Astrocyte of the hippocampus (primary cell): Measurements from ENCODE around the gene ALG9.
A peak's percentile ranks its signal among the peaks of the same experiment; 100 is the strongest.

Source experiments
- DNase-seq: peaks from one replicate; pipeline ENCODE4 v3.0.0; 2011; ENCODE audit warnings: low read depth, low spot score

Gene ALG9

DNA sequence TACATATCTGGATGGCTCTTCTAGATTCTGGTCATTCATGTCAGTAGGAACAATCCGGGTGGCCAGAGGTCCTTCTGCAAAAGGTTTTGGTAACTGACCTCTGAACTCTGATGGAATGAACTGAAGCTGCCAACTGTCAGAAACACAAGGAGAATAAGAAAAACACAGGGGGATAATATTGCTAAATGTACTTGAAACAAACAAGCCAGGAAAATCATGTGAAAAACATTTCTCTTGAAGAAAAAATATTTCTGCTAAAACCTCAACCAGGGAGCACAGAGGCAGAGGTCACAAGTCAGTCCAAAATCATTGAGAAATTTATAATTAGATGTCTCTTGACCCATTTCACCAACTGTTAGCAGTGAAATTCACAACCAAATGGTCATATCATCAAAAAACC is 35.2 kb downstream of the ALG9 start:
- no peak for DNase-seq

DNA sequence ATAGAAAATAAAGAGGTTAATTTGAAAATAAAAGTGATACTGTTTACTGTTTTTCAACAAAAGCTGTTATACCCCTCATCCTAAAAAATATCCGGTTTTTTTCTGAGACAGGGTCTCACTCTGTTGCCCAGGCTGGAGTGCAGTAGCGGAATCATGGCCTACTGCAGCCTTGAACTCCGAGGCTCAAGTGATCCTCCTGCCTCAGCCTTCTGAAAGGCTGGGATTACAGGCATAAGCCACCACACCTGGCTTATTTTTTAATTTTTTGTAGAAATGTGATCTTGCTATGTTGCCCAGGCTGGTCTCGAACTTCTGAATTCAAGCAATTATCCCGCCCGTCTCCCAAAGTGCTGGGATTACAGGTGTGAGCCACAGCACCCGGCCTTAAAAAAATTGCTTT is 35.7 kb downstream of the ALG9 start:
- DNase-seq: no peak

DNA sequence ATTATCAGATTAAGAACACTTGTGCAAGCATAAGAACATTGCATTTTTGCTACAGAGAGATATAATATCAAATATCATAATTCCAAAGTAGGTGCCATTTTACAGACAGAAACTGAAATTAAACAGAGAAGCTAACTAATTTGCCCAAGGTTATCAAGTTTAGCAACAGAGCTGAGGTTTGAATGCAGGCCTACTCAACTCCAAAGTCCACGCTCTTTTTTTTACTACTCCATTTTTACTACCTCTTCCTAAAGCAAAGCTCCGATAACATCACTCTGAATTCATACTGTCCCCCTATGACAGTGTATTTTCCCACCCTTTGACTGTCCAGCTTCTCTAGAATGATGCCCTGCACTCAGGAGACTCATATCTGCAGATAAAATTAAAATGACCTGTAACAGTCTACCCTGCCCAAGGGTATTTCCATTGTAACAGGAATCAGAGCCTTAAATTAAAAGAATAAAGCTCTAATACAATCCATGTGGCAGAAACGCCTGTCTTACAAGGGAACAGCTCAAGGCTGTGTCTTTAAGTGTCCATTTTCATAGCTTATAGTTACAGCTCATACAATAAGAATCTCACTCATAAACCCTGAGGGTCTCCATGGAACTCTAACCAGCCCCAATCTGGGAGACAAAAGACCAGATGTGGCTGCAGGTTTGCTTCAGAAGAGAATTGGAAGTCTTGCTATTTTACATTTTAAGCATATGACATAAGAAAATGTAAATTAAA is 36.8 kb downstream of the ALG9 start:
- no peak for DNase-seq

DNA sequence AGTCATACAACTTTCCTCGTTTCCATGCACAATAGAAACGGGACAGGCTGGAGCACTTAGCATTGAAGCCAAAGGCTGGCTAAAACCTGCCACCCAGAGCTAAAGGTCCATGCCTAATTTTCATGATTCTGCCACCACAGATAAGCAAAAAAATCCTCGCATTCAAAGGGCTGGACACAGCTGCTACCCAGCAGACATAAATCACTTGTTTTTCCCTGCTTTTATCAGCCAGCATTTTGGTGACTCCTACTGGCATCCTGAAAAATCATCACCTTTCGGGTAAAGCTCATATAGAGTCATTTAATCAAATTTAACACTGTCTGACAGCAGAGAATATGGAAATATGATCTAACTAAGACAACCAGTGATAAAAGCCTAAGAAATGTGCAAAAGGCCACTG is 37.9 kb downstream of the ALG9 start:
- DNase-seq: peak; percentile 31

DNA sequence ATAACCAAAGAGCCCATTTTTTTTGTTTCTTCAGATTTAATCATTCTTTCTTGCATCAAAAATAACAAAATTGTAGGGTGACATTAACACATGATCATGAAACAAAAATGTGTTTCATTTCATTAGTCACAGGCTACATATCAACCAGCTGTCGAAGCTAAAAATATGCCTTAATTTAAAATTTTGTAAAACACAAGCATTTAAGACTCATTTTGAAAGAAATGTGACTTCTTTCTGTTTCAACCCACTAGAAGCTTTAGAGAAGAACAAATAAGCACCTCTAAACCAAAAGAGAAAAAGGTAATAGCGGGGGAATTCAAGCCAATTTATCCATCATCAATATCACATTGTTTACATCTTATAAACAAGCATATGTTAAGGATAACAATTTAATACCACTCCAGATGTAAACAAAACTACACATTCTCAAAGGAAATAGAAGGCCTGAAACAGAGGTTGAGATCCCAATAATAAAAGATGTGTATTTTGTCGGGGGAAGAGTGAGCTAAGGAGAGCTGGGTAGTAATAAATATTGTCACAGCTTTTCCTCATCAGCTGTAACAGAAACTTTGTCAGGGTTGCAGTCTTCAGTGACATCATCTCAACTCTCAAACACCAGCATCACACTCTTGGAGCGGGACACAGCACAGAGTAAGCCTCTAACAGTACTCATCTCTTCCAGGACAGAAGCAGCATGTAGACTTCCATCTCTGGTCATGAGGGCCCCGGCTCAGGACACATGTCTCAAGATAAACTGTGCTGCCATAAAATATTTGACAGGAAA is 42.0 kb downstream of the ALG9 start:
- no peak for DNase-seq

DNA sequence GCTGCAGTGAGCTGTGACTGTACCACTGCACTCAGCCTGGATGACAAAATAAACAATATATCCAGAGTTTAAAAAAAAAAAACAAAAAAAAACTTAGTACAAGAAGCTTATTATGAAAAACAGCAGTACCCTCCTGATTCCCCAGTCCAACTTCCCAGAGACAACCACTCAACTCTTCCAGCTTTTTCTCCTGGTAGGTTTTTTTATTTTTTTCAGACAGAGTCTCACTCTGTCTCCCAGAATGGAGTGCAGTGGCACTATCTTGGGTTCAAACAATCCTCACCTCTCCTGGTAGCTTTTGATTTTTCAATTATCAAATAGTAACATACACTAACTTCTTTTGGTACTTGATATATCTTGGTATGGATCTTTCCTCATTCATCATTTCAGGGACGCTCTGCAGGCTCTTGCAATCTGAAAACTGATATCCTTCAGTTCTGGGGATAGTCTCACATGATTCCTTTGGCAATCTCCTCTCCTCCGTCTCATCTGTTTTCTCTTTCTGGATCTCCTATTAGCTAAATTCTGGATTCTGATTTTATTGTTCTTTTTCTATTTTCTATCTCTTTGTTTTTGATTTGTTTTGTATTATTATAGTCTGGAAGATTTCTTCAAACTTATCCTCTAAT is 44.9 kb downstream of the ALG9 start:
- DNase-seq: no peak

DNA sequence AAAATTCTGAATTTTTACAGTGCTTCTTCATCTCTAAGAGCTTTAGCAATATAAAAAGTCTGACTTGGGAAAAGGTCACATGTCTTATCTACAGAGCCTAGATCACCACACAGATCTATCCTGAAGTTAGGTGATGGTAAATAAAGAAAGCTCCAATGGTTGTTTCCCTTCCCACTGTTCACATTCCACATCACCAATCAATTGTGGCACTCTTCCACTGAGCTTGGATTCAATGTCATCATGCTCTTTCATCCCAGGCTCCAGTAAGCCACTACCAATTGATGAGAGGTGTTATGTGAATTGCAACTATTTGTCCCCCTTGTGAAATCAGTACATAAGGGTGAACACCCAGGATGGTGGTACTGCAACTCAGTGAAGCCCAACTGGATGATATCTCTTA is 47.8 kb downstream of the ALG9 start:
- DNase-seq: no peak

DNA sequence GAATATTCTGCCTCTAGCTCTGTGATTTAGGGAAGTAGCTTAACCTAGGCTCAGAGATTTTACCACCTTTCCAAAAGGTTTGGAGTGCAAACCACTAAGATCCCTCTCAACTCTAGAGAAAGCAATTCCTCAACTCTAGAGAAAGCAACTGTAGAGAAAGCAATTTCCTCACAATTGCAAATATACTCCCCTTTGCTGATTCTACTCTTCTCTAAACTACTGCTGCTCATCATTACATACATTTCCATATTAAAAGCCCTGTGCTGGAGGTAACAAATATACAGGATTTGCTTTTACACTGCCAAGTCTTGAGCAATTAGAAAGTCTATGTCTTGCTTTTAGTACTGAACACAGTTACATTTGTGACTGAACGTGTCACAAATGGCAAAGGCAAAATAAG is 48.2 kb downstream of the ALG9 start:
- no peak for DNase-seq

DNA sequence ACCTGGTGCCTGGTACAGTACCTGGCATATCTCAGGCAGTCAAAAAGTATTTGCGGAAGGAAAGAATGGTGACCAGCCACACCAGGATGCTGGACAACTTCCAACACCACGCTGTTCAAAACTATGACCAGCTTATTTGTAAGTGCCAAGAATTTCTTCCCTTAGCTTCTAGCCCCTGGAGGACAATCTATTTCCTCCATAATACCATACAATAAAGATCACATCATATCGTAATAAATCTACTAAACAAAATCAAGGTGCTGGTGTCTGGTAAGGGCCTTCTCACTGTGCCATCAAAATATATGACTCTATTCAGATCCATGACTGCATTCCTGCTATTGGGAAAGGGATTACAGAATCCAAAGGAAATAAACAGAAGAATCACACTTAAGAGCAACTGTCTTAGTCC is 51.5 kb downstream of the ALG9 start:
- peak; percentile 66 for DNase-seq

DNA sequence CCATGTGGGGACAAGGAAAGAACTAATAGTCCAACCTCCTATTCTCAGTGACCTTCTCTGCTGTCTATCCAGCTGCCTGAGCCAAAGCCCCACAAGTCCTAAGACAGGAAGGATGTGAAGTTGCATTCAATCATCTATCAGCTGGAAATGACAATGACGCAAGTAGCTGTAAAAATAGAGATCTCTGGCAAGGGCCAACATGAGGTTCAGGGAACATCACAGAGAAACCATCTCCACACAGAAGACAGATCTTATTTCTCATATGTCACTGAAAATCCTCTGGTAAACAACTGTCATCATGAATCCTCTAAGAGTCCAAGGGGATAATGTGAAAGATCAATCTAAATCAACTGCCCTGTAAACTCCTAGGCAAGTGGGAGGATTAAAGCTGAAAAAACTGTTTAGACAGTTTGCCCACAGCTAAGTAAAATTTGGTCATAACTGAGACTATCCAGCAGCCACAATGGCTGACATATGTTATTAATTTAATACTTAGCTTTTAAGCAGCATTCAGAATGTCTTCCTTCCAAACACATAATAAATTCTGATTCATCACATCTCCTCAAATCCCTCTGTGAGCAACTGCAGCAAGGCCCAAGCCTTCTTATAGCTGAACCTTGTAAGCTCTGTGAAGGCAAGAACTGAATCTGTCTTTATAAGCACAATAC is 52.1 kb downstream of the ALG9 start:
- DNase-seq: no peak

DNA sequence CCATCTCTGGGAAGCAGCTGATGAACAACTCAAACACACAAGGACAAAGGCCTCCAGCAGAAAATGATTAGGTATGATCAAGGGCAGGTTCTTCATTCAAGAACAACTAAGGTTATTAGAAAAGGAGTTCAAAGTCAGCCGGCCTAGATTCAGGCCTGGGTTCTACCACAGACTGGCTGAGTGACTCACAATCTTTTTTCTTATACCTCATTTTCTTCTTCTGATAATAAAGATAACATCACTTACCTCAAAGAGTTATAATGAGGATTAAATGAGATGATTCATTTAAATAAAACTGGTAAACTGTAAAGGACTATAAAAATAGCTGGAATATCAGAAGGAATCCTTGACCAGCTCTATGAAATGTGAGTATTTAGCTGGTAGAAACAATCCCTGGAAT is 55.9 kb downstream of the ALG9 start:
- DNase-seq: no peak

DNA sequence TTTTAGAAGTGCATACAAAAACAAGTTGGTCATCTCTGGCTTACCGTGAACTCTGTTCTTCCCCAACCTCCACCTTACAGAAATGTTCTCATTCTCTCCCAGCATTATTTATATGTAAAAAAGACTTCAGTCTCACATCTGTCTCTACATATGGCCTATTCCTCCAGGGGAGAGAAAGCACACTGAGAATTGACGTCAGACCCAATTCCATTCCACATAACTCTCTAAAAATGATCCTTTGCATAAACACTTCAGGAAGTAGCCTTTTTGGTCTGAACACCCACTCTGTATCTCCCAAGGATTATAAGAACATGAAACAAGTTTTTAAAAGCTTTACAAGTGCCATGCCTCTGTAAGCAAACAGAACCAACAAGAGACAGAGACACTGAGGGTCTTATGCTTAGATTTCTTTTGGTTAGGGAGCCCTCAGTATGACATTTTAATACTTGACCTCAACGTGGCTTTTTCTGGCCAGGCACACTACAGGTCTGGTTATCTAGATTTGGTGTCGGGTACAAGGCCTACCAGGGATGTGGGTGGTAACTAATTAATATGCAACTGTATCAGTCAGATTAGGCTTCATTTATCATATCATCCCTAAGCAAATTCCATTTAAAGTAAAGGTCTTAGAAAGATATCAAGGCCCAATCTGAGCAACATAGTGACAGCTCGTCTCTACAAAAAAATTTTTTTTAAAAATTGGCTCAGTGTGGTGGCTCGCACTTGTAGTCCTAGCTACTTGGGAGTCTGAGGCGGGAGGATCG is 56.6 kb downstream of the ALG9 start:
- DNase-seq: no peak

DNA sequence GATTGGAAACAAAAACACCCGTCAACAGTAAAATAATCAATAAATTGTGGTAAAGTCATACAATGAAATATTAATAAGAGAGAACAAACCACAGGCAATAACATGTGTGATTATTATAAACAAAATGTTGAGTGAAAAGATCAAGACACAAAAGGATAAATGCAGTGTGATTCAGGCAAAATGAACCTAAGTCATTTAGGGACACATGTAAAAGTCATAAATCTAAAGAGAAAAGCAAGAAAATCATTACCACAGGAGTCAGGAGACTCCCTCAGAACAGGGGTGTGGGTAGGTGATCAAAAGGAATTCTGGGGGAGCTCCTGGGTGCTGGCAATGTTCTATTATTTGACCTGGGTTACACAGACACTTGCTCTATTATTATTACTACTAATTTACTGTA is 57.3 kb downstream of the ALG9 start:
- no peak for DNase-seq

DNA sequence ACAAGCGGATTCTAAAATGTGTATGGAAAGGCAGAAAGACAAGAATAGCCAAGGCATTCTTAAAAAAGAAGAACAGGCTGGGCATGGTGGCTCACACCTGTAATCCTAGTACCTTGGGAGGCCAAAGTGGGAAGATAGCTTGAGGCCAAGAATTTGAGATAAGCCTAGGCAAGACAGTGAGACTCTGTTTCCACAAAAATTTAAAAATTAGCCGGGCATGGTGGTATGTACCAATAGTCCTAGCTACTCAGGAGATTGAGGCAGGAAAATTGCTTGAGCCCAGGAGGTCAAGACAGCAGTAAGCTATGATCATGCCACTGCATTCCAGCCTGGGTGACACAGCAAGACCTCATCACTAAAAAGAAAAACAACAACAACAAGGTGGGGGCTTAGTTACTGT is 59.2 kb downstream of the ALG9 start:
- no peak for DNase-seq

DNA sequence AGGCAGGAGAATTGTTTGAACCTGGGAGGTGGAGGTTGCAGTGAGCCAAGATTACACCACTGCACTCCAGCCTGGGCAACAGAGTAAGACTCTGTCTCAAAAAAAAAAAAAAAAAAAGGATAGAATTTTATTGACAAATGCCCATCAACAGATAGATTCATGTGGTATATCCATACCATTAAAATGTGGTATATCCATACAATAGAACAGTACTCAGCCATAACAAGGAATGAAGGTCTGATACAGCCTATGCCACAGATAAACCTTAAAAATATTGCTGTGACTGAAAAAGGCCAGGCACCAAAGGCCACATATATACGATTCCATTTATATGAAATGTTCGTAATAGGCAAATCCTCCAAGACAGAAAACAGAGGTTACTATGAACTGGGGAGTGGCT is 59.9 kb downstream of the ALG9 start:
- DNase-seq: no peak

DNA sequence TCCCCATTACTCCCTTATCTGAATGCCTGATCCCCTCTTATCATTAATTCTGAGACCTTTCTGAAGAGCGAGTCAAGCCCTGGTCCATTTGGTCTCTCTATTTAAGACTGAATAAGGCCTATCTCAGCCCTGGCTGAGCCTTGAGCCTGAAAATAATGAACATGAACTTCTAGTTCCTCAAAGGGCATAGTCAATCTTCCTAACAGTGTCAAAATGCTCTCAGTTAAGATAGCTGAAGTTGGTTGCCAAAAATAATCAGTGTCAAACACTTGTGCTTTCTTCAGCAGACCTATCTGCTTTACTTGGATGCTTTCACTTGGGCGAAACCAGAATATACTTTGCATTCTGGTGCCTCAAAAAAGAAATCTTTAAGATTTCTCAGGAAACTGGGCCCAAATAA is 62.5 kb downstream of the ALG9 start:
- no peak for DNase-seq

DNA sequence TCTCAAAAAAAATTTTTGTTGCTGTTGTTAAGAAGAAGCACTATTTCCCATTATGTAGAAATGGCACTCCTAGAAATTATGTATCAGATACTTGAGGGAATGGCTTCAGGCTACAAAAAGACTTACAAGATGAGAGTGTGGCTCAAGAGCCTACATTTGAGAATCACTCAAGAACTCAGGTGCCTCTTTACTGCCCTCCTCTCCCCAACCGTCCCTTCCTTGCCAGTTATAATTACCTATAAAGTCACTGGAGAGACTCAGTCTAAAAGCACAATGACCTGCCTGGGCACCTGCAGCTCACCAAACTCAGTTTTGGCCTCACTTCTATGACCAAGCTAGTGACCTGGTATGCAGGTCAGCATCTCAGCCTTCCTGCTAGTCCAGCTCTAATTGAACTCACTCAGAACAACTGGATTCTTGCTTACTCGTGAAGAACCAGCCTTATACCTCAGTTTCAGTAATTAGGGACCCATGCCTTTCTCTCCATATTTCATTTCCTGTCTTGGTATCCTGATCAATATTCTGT is 63.3 kb downstream of the ALG9 start:
- DNase-seq: no peak

DNA sequence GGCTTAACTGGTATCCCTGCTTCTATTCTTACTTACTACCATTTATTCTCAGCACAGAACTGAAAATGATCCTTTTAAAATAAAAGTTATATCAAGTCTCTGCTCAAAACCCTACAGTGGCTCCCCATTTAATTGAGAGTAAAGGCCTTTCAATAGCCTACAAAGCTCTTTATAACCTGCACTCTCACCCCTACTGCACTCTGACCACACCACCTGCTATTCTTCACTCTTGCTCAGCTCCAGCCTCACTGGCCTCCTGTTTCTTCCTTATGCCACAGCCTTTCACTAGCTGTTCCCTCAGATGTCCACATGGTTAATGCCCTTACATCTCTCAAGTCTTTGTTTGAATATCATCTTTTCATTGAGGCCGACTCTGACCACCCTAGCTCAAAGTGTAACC is 64.3 kb downstream of the ALG9 start:
- no peak for DNase-seq

DNA sequence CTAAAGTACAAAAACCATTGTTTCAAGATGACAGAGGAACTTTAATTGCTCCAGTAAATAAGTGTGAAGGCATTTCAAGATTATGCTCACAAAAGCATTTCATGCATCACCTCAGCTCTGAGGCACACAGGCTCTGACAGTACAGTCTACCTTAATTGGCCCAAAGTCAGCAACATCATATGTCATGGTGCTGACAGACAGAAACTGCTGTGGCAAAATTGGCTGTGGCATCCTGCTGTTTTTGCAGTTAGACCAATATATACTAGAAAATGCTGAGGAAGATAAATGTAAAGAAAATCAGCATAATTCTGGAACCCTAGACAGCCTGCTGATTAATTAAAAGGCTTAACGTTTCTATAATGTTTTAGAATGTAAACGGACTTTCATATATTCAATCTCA is 70.2 kb downstream of the ALG9 start:
- no peak for DNase-seq

DNA sequence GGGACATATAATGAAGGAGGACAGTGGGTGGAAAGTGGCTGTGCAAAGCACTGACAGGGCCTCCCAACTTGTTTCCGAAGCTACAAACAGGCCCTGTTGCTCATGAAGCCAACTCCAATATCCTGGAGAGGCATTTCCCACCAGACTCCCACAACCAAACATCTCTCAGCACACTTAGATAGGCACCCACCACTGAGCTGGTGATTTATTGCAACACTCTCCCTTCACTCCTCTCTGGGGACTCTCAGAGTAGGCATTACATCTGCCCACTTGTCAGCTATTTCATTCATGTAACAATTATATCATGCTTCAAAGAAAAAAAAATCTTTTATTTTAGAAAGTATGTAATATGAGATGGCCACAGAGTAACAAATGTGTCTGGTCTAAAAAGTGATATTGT is 73.1 kb downstream of the ALG9 start:
- no peak for DNase-seq

DNA sequence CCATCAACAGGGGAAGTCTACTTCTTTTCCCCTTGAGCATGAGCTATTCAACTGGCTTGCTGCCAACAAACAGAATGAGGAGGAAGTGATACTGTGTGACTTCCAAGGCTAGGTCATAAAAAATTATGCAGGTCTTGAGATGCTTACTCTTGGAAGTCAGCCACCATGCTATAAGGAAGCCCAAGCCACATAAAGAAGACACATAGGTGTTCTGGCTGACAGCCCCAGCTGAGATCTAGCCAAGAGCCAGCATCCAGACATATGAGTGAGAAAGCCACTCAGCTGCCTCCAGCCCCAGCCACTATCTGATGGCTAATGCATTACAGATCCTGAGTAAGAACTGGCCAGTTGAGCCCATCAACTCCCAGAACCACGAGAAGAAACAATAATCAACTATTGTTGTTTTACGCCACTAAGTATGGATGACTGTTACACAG is 74.2 kb downstream of the ALG9 start:
- peak; percentile 30 for DNase-seq
